GM12875 (cell line): ENCODE results near the gene LGR5.

Source experiments
- H3K4me3 ChIP-seq: one replicate; pipeline ENCODE4 v1.5.1; 2011; ENCODE audit warnings: low read depth, low read length, control low read depth
- TF ChIP-seq, protein P1 (sequence below): IDR thresholded peaks from 2 replicates; pipeline ENCODE4 v1.5.1; 2011; ENCODE audit warnings: low read depth, mild to moderate bottlenecking, control low read depth, inconsistent platforms, low read length, moderate library complexity, borderline replicate concordance; ENCODE audit not compliant: insufficient read depth

LGR5 gene

GRCh38 chr12:71405884-71406283 lies 33.7 kb upstream of the LGR5 start:
- TF ChIP-seq, protein P1, sequence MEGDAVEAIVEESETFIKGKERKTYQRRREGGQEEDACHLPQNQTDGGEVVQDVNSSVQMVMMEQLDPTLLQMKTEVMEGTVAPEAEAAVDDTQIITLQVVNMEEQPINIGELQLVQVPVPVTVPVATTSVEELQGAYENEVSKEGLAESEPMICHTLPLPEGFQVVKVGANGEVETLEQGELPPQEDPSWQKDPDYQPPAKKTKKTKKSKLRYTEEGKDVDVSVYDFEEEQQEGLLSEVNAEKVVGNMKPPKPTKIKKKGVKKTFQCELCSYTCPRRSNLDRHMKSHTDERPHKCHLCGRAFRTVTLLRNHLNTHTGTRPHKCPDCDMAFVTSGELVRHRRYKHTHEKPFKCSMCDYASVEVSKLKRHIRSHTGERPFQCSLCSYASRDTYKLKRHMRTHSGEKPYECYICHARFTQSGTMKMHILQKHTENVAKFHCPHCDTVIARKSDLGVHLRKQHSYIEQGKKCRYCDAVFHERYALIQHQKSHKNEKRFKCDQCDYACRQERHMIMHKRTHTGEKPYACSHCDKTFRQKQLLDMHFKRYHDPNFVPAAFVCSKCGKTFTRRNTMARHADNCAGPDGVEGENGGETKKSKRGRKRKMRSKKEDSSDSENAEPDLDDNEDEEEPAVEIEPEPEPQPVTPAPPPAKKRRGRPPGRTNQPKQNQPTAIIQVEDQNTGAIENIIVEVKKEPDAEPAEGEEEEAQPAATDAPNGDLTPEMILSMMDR: no peak
- H3K4me3 ChIP-seq: no peak overlapping the region

- TF ChIP-seq, protein P1: no peak
- no peak overlapping the region for H3K4me3 ChIP-seq
Measured at GRCh38 chr12:71407732-71408131, 31.9 kb upstream of the LGR5 start.

- no peak overlapping the region for H3K4me3 ChIP-seq
- TF ChIP-seq, protein P1: no peak
Measured at GRCh38 chr12:71410844-71411243, 28.8 kb upstream of the LGR5 start.

GRCh38 chr12:71411635-71412034 lies 28.0 kb upstream of the LGR5 start:
- H3K4me3 ChIP-seq: no peak overlapping the region
- TF ChIP-seq, protein P1: no peak

DNA sequence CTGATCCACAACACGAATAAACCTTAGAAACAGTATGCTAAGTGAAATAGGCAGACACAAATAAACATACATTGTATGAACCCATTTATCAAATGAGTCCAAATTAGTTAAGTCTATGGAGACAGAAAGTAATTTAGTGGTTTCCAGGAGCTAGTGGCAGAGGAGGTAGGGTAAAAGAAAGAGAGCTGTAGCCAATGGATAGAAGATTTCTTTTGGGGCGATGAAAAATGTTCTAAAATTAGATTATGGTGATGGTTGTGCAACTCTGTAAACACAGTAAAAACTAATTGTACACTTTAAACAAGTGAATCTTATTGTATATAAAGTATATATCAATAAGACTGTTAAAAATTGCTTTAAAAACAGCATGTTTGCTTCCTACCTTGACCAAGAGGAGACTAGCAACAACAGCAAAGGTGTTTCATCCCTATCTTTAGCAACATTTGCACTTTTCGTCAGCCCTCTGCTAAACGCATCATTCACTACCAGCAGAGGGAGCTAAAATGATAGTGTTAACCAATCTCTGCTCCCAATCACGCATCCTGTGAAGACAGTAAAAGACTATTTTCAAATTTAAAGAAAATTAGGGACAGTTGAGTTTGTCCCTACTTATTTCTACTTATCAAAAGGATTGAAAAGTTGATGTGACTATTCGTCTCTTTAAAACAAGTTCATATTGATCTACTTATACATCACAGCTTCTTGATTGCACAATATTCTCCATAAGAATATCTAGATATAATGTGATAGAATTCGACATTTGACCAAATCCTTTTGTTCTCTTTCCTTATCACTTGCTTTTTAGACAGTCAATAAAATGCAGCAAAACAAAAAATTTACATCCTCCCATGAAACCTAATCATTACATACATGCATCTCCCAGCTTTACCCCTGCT lies 24.0 kb upstream of the LGR5 start:
- no peak overlapping the region for H3K4me3 ChIP-seq
- TF ChIP-seq, protein P1: peak; percentile 62; the same call in 1 of the 2 replicates

GRCh38 chr12:71417181-71417580 lies 22.4 kb upstream of the LGR5 start:
- TF ChIP-seq, protein P1: no peak
- H3K4me3 ChIP-seq: no peak overlapping the region
